ENCODE measurements around the gene FAM177A1.
A peak's percentile ranks its signal among the peaks of the same experiment; 100 is the strongest.
"Not testable (repeated sequence)": the region's sequence is repeated elsewhere in the genome, so short reads cannot be mapped to it uniquely, and the experiment has no call there.

The FAM177A1 gene

GRCh38 chr14:35065731-35066130 is 19.7 kb downstream of the FAM177A1 start:
- DNase-seq: not testable (repeated sequence)

DNA sequence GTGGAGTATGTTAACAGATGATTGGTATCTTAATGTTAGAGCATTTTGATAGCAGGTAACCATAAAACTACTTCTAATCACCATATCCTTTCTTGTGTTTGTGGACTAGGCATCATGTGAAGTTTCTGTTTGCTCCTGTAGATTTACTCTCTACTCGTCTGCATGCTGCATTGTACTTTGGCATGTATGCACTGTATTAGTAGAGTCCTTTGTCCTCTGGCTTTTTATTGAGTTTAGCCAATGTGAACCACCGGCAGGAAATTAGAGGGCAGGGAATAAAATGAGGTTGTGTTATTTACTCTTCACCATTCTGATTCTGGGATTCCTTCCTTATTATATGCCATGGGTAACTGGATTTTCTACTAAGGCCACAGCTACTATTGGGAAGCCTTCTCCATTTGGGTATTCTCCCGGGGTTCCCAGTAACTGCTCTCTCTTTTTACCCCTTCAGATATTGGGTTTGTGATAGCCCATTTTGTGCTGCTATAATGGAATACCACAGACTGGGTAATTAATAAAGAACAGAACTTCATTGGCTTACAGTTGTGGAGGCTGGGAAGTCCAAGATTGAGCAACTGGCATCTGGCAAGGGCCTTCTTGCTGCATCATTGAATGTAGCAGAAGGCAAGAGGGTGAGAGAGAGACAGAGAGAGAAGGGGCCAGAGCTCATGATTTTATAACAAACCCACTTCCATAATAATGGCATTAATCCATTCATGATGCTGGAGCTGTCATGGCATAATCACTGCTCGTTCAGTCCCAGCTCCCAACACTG is 22.4 kb downstream of the FAM177A1 start:
- no peak for DNase-seq

DNA sequence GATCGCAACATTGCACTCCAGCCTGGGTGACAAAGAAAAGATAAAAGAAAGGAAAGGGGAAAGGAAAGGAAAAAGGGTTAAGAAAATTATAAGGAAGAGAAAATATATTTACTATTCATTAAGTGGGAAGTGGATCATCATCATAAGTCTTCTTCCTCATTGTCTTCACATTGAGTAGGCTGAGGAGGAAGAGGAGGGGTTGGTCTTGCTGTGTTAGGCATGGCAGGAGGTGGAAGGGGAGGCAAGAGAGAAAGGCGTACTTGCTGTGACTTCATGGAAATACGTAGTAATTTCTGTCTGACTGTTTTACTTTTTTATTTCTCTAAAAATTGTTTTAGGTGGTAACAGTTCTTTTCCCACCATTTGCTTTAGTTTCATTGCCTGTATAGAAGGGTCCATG is 26.2 kb downstream of the FAM177A1 start:
- DNase-seq: no peak

GRCh38 chr14:35073486-35073885 is 27.4 kb downstream of the FAM177A1 start:
- DNase-seq: no peak

DNA sequence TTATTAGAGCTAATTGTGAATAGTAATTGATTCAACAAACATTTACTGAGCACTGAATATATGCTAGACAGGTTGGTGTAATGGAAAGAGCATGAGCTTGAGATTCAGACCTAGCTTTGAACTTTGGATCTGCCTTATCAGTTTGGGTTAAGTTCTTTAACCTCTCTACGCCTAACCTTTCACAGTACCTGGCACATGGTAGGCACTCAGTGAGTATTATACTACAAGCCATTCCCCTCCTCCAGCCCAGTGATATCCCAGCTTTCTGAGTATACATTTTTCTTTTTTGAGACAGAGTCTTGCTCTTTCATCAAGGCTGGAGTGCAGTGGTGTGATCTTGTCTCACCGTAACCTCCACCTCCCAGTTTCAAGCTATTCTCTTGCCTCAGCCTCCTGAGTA is 32.0 kb downstream of the FAM177A1 start:
- no peak for DNase-seq

DNA sequence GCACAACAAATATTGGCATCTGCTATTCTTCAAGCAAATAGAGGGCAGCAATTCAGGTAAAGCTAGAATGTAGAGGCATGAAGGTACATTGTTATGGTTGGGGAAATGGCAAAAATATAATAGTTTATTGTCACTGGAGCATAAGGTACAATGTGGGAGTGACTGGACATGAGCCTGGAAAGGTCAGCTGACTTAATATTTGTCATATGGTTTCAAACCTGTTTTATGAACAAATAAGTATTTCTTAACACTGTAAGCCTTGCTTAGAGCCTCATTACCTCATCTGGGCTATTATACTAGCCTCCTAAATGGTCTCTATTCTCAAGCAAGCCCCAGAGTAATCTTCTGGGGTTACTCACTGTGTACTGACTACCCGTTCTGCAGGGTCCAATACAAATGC is 33.7 kb downstream of the FAM177A1 start:
- no peak for DNase-seq

- DNase-seq: no peak
Observed at GRCh38 chr14:35083530-35084150, 37.6 kb downstream of the FAM177A1 start.

DNA sequence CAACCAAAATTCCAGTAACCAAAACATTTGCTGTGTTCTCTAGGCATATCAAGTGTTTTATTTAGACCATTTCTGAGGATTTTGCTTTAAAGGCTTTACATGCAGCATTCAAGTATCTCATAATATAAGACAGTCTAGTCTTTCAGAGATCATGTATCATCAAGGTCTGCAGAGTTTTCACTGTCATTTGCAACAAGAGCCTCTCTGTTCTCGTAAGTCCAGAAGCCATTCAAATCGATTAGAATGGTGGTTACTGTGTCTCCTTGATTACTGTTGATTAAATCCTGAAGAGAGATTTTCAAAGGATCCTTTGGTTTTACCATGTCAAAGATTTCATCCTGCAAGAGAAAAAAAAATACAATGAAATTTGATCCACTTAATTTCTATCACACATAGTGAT is 39.4 kb downstream of the FAM177A1 start:
- no peak for DNase-seq

GRCh38 chr14:35088514-35088913 is 42.4 kb downstream of the FAM177A1 start:
- DNase-seq: no peak

DNA sequence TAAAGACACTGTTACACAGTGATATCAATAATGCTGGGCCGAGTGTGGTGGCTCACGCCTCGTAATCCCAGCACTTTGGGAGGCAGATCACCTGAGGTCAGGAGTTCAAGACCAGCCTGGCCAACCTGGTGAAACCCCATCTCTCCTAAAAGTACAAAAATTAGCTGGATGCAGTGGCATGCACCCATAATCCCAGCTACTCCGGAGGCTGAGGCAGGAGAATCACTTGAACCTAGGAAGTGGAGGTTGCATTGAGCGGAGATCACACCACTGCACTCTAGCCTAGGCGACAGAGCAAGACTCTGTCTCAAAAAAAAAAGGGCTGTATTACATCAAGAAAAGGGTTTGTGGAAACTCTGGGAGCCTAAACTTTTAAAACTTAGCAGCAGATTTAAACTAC is 48.6 kb downstream of the FAM177A1 start:
- not testable (repeated sequence) for DNase-seq

DNA sequence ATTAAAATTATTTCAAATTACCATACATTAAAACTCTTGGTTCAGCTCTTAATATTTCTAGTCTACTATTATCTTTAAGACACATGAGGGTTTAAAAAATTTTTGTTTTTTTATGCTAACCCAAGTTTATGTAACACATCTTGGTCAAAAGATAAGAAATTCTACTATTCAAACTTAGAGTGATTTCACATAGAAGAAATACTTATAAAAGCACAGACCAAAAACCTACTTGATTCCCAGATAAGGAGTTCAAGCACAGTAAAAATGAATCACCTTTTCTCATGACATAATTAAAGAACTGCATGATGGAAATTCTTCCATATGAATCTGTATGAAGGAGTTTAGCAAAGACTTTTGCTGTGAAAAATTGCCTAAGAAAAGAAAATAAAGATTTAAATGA is 61.8 kb downstream of the FAM177A1 start:
- DNase-seq: no peak

DNA sequence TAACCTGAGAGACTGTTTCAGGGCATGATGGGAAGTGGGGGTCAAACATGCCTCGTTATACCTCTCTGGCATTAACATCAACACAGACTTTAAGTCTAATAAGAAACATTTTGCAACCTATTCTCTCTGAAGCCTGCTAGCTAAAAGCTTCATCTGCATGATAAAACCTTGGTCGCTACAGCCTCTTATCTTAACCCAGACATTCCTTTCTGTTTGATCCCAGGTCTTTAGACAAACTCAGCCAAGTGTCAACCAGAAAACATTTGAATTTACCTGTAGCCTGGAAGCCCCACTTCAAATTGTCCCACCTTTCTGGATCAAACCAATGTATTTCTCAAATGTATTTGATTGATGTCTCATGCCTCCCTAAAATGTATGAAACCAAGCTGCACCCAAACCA is 66.6 kb downstream of the FAM177A1 start:
- DNase-seq: no peak

- DNase-seq: no peak
Observed at GRCh38 chr14:35113308-35113950, 67.4 kb downstream of the FAM177A1 start.

DNA sequence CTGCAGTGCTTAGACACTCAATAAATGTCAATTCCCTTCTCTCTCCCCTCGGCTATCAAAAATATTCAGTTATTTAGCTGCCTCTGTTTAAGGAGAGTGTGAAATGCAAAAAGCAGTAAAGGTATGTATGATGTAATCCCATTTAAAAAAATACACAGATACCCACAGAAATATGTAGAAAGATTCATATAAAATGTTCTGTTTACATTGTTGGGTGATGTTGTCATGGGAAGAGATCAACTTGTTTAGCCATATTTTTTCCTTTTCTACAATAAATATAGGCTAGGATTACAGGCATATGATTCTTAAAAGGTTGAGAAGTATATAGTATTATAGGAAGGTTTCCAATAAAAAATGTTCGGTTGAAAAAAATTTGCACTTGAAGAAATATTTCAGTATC is 68.0 kb downstream of the FAM177A1 start:
- no peak for DNase-seq

DNA sequence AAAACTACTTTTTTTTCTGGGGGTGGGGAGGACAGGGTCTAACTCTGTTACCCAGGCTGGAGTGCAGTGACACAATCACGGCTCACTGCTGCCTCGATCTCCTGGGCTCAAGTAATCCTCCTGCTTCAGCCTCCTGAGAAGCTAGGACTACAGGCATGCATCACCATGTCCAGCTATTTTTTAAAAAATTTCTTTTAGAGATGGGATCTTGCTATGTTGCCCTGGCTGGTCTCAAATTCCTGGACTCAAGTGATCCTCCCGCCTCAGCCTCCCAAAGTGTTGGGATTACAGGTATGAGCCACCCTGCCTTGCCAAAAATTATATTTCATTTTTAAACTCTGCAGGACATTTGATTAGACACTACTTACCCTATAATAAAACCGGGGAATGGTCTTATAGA is 70.2 kb downstream of the FAM177A1 start:
- no peak for DNase-seq

DNA sequence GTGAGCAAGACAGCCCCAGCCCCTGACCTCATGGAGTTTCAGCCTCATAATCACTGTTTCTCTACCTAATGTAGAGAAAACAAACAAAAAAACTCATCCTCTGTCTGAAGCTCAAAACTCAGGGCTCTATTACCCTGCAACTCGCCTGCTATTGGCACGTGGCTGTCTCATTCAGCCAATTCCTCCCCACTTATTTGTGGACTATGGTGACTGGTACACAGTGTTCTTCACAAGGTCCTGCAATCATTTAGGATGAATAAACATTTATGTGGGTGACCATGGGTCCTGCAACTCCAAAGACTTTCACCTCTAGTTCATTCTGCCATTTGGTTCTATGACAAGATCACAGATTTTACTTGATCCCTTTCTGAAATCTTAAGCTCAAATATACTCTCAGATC is 71.0 kb downstream of the FAM177A1 start:
- no peak for DNase-seq

DNA sequence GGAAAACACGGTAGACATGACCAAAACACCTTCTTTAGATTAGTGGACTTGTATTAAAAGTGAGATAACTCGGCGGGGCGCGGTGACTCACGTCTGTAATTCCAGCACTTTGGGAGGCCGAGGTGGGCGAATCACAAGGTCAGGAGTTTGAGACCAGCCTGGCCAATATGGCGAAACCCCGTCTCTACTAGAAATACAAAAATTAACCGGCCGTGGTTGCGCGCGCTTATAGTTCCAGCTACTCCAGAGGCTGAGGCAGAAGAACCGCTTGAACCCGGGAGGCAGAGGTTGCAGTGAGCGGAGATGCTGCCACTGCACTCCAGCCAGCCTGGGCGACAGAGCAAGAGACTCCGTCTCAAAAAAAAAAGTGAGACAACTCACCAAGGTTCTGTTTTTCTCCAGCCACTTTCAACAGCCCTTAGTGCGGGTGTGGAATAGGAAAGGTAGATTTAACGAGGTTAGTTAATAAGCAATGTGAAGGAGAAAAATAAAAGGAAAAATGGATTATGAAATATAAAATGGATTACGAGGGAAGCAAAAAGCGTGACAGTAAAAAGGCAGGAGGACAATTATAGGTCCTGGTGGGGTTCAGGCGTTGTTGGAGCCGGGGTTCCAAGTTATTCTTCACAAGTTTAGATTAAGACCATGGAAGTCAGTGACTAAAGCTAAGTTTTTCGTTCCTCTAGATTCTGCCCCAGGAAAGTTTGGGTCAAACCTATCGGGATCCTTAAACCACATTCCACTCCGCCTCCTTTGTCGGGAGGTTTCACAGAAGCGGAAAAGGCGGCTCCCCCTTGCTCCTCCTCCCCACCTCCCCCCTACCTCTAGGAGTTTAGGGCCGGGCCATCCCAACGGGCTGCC is 75.2 kb downstream of the FAM177A1 start:
- no peak for DNase-seq

DNA sequence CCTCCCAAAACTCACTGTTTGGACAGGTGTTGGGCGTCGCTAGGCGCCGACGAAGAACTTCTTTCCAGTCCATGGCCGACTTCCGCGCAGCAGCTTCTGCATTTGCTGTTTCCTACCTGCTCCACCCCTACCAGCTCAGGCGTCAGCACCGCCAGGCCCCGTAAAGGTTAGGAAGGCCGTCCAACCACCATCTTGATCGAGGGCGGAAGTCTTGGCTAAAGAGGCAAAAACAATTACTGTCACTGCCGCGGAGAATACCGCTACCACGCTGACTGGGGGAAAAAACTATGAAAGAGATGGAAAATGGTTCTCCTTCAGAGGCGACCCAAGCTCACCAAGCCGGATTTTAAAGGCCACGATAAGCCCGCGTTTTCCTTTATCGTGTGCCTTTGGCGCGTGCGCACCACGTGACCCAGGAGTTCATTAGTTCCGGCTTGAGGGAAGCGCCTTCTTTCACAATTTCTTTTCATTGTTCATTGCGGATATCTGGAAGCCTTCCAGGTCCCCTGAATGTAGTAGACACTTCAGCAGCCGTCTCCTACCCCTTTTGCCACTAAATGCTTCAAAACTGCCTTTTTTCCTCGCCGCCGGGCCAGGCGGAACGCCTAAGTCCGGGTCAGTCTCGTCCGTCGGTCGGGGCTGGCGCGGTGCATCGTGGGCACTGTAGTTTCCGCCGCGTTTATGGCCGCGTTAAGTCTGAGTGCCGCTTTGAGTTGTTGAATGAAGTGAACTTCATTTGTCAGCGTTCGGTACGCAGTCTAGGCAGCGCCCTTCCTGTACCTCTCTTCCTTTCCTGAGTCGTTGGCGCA is 76.0 kb downstream of the FAM177A1 start, which contains the start of the genes PPP2R3C and PRORP:
TSS of gene PPP2R3C (minus strand) at position 104 of the 809 bp plus-strand sequence. CDS start at position 73, 31 bp downstream.
TSS of gene PRORP (plus strand) at position 666 of the 809 bp plus-strand sequence. CDS start 694 bp downstream, outside the sequence.
- peak; percentile 88 to 100 for DNase-seq

DNA sequence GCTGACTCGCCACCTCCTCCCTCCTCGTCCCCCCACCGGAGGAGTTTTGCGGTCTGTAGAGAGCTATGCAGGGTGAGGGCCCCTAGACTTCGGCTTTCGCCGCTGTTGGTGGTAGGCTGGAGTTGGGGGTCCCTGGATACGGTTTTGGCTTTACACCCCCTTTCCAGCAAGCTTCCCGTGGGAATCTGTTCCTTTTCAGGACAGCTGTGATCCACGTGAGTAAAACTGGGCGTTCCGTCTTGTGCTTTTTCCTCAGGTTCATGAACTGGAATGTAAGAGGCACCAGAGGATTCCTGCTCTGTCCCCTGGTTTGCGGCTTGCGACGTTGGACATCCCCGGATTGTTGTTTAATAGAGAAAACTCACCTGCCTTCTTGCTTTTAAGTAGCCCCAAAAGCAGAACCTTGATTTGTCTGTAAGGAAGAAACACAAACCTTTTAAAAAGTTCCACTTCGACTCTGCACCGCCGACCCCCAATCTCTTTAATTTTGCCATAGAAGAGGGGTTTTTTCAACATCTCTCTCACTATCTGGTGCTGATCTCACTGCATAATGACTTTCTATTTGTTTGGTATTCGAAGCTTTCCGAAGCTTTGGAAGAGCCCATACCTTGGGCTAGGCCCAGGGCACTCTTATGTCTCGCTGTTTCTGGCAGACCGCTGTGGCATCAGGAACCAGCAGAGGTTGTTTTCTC is 76.8 kb downstream of the FAM177A1 start:
- DNase-seq: peak in 1 of 2 experiments; percentile 66

GRCh38 chr14:35123388-35123703 is 77.3 kb downstream of the FAM177A1 start:
- no peak for DNase-seq

- DNase-seq: no peak
Observed at GRCh38 chr14:35124127-35124526, 78.1 kb downstream of the FAM177A1 start.
